Motor neuron (in vitro differentiated cells): ENCODE results near the gene RNU4-1. TPM values are rescaled to one million over a fixed set of nuclear protein-coding genes. Genes with fewer than 3 reads are reported as not detected.

Experiments used
- ATAC-seq, 8 experiments: fragments of 200-7000 bp; cut with Tn5 transposase; replicated peaks in 6 of 8; 2 replicates each; pipeline ENCODE4 v1.8.0; 2021; ENCODE audit warnings: mild to moderate bottlenecking in 8 of 8, moderate library complexity in 8 of 8
- H3K27ac ChIP-seq, 2 donors: fragments of 250-450 bp; sonication (Bioruptor Pico); 2 replicates each; pipeline ENCODE4 v1.9.0; 2021; ENCODE audit warnings: antibody characterized with exemption in 2 of 2, mild to moderate bottlenecking in 2 of 2, moderate library complexity in 1 of 2
- H3K4me1 ChIP-seq, 2 donors: fragments of 250-450 bp; sonication (Bioruptor Pico); replicated peaks in 1 of 2; 2 replicates each; pipeline ENCODE4 v1.6.1; 2021; ENCODE audit warnings: antibody characterized with exemption in 2 of 2, mild to moderate bottlenecking in 2 of 2, moderate library complexity in 1 of 2
- H3K4me3 ChIP-seq, 5 donors: fragments of 250-450 bp; sonication (Bioruptor Pico); 2 replicates each; pipeline ENCODE4 v1.9.0; 2021; ENCODE audit warnings: antibody characterized with exemption in 5 of 5, mild to moderate bottlenecking in 5 of 5, moderate library complexity in 4 of 5
- WGBS, 10 experiments: fragments of 450-650 bp; shearing (Covaris generic); methylation state at CpG; one replicate each; pipeline ENCODE4 v1.0.0; 2022; 5-methylcytosine and 5-hydroxymethylcytosine counted together
- in situ Hi-C, 9 experiments: fragments of 400-800 bp; cut with MboI; loops; one replicate each; pipeline ENCODE4 v1.15.0; 2021; ENCODE audit warnings: low sequenced_read_pairs in 9 of 9, low pct_unique_long_range_greater_than_20kb in 2 of 9; ENCODE audit not compliant: unreplicated experiment in 9 of 9
- total RNA-seq, 8 experiments: library from RNA; unstranded; fragments of 300-600 nt; gene quantifications; 2 replicates each; pipeline versions ENCODE4 v1.2.3 to v1.2.4, GENCODE V29; 2022

The RNU4-1 gene
- total RNA-seq, 8 experiments from 2014 or later = 7,837 to 22,494 (median 10,178) TPM

DNA sequence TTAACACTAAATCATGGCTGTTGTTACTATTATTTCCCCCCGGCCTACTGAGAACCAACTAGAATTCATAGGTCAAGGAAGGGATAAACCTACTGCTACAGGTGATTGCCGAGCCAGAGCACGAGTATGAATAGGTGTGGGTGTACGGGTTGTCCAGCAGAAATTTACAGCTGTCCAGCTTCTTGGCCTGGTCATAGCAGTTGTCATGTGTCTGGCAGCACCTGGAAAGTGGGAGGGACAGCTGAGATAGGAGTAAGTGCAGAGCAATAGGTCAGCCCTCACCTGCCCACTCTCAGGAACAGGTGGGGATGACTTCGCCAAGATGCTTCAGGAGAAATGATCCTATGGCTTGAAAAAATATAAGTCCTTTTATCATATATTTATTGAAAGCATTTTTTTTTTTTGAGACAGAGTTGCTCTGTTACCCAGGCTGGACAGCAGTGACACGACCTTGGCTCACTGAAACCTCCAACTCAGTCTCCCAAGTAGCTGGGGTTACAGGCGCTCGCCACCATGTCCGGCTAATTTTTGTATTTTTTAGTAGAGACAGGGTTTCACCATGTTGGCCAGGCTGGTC, 31.9 kb upstream of the RNU4-1 start:
- WGBS, 10 experiments = 0 to 93% (median 59%) methylated on average over 1 to 6 of the region's 9 CpGs; no CpG with 5 or more reads in 3 of the 10 experiments
- H3K27ac ChIP-seq = no peak overlapping the region
- H3K4me3 ChIP-seq = peak overlapping the region in 3 of 5 donors; percentile 38 to 55 (median 42)
- in situ Hi-C loops = loop anchor here in 6 of 9 experiments (10.0 to 25.0 kb wide), 4 partner anchors 110 to 787 kb away; partner anchors contain the start of genes COX6A1 (in 4 of the 6), GATC (in 3 of the 6) and TRIAP1 (in 3 of the 6)
- no peak for ATAC-seq
- peaks cover 2% of the 10 kb centered on the region in 2 donors for H3K4me1 ChIP-seq

DNA sequence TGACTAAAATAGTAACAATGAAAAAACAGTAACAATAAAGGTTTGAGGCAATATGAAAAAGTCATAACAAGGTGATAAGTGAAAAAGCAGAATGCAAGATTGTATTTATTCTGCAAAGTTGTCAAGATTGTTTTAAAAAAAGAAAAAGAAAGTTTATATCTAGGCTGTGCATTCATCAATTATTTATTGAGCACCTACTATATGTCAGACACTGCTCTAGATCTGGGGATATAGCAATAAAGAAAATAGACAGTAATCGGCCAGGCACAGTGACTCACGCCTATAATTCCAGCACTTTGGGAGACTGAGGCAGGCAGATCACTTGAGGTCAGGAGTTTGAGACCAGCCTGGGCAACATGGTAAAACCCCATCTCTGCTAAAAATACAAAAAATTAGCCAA, 30.7 kb upstream of the RNU4-1 start:
- no peak overlapping the region for H3K27ac ChIP-seq
- WGBS, 10 experiments = 43 to 100% (median 74%) methylated on average over 1 to 2 of the region's 2 CpGs; no CpG with 5 or more reads in 2 of the 10 experiments
- ATAC-seq = no peak
- in situ Hi-C loops = loop anchor here in 1 of 9 experiments (10.0 kb wide), 1 partner anchor 111 kb away; the partner anchor contains the start of gene COX6A1
- peaks cover 2% of the 10 kb centered on the region in 2 donors for H3K4me1 ChIP-seq
- H3K4me3 ChIP-seq = no peak overlapping the region

DNA sequence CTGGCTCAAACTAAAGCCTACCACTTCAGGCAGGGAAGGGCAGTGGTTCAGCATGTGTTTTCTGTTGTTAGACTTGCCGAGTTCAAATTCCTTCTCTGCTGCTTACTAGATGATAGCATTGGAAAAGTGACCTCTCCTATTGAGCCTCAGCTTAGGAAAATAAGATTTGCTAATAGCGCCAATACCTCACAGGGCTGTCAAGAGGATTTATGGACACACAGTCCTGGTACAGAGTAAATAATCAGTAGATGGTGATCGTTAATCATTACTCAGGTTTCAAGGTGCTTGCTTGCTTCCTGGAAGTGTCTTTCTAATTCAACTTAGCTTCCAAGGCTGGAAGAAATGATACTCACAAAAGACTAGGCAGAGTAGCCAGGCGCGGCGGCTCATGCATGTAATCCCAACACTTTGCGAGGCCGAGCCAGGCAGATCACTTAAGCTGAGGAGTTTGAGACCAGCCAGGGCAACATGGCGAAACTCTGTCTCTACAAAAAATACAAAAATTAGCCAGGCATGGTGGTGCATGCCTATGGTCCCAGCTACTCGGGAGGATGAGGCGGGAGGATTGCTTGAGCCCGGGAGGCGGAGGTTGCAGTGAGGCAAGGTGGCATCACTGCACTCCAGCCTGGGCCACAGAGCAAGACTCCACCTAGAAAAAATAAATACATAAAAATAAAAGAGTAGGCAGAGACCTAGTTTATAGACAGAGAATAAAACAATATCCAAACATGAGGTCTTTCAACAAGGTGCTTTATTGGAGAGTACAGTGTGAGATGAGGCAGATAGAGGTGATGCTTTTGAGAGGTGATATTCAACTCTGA, 28.6 kb upstream of the RNU4-1 start:
- H3K4me3 ChIP-seq = no peak overlapping the region
- ATAC-seq = peak in 2 of 8 experiments; percentile 4 to 6
- H3K27ac ChIP-seq = no peak overlapping the region
- 19 to 89% (median 64%) methylated on average over 1 to 12 of the region's 13 CpGs; no CpG with 5 or more reads in 1 of the 10 experiments for WGBS, 10 experiments
- in situ Hi-C loops = loop anchor here in 1 of 9 experiments (10.0 kb wide), 1 partner anchor 113 kb away; the partner anchor contains the start of gene COX6A1
- peaks cover 5 to 8% of the 10 kb centered on the region in 2 donors for H3K4me1 ChIP-seq

DNA sequence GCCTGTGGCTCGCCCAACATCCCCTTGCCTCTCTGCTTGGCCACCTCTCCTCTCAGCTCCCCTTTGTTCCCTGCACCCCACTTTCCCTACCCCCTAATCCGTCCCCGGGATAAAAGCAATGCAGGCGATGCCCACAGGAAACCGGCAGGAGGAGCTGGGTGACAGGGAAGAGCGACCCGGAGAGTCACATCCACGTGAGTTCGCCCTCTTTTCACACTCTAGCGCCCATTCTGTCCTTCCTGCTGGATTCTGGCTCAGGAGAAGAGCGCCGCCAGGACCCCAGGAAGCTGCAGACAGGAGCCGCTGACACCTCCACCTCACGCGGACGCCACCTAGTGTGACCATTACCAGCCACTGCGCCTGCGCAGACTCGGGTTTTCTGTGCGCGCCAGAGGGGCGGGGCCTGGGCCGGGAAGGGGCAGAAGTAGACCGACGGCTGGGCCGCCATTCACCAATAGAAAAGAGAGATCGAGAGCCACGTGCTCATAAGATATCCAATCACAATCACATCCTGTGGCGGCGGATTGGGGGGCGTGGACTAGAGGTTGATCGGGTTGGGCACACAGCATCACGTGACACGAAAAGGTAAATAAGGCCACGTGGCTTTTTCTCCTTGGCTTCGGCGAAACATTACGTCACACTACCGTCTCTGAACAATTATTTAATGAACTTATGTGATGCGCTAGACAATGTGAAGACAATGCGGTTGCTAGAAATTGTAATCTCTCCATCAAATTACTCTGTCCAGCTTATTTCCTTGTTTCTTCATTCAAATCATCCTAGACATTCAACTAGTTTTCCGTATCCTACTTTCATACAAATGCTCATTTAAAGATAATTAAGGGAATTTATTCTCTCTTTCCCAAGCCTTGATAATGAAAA, 24.4 kb upstream of the RNU4-1 start:
- Histone ChIP-seq H3K4me3 (peak overlapping the region; percentile 32 to 47 (median 40)), H3K4me1 (peaks cover 8 to 9% of the 10 kb centered on the region in 2 donors), H3K27ac (peak overlapping the region; percentile 85 to 93)
- in situ Hi-C loops = no loop called here
- peak; percentile 94 to 100 (median 96) for ATAC-seq
- WGBS, 10 experiments = 0 to 13% (median 3%) methylated on average over 1 to 34 of the region's 42 CpGs

DNA sequence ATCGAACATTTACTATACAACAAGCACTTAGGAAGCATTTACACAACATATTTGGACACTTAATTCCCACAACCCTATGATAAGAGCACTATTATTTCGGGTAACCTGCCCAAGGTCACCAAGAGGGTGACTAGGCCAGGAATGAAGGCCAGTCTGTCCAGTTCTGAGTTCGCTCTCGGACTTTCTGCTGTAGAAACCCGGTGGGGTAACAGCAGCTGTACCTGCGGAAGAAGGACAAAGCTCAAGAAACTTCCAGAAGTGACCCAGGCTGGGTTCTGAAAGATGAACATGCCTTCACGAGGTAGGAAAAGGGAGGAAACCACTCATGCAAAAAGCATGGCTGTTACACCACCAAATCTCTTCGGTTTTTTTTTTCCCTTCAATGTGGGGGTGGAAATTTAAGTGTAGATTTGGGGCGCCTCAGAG, 23.8 kb upstream of the RNU4-1 start:
- peaks cover 8 to 9% of the 10 kb centered on the region in 2 donors for H3K4me1 ChIP-seq
- in situ Hi-C loops = no loop called here
- H3K27ac ChIP-seq = peak overlapping the region; percentile 85 to 93
- peak overlapping the region; percentile 32 to 47 (median 40) for H3K4me3 ChIP-seq
- peak in 2 of 8 experiments; percentile 5 to 7 for ATAC-seq
- 48 to 87% (median 62%) methylated on average over 1 to 9 of the region's 9 CpGs; no CpG with 5 or more reads in 1 of the 10 experiments for WGBS, 10 experiments

DNA sequence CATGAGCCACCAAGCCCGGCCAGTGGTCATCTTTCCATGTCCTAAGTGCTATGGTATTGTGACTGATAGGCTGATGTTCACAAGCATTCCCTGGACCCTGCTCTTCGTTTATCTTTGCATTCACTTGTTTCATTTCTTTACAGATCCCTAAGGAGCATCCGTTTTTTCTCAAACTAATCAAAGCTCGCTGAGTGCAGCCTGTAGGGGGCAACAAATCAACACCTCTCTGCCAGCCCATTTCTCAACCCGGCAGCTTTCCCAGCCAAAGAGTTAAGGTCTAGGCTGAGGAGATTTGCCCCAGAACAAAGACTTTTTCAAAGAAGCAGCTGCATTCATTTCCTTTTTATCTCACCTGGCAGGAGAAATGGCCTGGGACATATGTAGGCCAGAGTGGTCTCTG, 21.2 kb upstream of the RNU4-1 start:
- no peak overlapping the region for H3K4me3 ChIP-seq
- ATAC-seq = no peak
- in situ Hi-C loops = no loop called here
- H3K4me1 ChIP-seq = peaks cover 6 to 7% of the 10 kb centered on the region in 2 donors
- H3K27ac ChIP-seq = no peak overlapping the region
- 0 to 61% (median 46%) methylated on average over 1 to 5 of the region's 5 CpGs; no CpG with 5 or more reads in 3 of the 10 experiments for WGBS, 10 experiments

DNA sequence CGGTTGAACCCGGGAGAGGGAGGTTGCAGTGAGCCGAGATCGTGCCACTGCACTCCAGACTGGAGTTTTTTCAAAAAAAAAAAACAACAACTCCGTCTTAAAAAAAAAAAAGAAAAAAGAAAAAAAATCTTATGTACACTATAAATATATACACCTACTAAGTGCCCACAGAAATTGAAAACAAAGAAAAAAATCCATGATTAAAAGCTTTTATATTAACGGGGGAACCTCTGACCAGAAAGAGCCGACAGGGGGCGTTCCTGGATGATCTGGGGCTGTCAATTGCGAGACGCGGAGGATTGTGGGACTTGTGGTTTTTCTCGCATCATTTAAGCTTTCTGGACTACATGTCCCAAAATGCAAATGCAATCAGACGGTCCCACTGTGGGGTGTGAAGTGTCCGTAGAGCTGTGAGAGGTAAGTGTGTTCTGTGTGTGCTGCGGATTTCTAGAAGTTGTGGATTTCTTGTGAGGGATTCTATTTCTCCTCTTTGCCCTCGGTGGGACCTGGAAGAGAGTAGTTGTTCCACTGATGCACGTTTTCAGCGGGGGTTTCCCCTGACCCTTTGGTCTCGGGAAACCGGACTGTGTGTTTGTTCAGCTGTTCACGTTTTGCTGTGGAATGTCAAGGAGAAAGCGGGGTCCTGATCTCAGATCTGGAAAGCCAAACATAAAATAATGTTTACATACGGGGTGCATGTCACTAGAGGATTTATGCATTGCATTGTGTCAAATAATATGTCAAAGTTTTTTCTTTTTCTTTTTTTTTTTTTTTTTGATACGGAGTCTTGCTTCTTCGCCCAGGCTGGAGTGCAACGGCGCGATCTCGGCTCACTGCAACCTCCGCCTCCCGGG, 9.2 kb upstream of the RNU4-1 start, which contains the start of gene SIRT4:
SIRT4 (plus strand) TSS at position 360 of the 854 bp plus-strand sequence. CDS start 1,241 bp downstream, outside the sequence.
- Histone ChIP-seq H3K4me1 (peaks cover 3 to 4% of the 10 kb centered on the region in 2 donors), H3K27ac (peak within 1 kb of the TSS; percentile 63 to 90), H3K4me3 (peak within 1 kb of the TSS; percentile 57 to 93 (median 85))
- peak; percentile 96 to 99 (median 97) for ATAC-seq
- WGBS, 10 experiments = 1 to 86% (median 17%) methylated on average over 4 to 26 of the region's 31 CpGs
- in situ Hi-C loops = no loop called here

DNA sequence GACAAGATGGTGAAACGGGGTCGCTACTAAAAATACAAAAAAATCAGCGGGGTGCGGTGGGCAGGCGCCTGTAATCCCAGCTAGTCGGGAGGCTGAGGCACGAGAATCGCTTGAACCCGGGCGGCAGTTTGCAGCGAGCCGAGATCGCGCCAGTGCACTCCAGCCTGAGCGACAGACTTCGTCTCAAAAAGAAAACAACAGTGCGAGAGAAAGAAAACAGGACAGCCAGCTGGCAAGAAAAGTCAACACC, 701 bp downstream of the RNU4-1 start:
- WGBS, 10 experiments = 0 to 17% (median 0%) methylated on average over 1 to 10 of the region's 17 CpGs; no CpG with 5 or more reads in 3 of the 10 experiments
- in situ Hi-C loops = no loop called here
- H3K4me3 ChIP-seq = peak overlapping the region; percentile 40 to 44 (median 42)
- H3K4me1 ChIP-seq = peaks cover 7 to 14% of the 10 kb centered on the region in 2 donors
- peak in 6 of 8 experiments; percentile 1 to 9 (median 5) for ATAC-seq
- peak overlapping the region; percentile 100 for H3K27ac ChIP-seq

DNA sequence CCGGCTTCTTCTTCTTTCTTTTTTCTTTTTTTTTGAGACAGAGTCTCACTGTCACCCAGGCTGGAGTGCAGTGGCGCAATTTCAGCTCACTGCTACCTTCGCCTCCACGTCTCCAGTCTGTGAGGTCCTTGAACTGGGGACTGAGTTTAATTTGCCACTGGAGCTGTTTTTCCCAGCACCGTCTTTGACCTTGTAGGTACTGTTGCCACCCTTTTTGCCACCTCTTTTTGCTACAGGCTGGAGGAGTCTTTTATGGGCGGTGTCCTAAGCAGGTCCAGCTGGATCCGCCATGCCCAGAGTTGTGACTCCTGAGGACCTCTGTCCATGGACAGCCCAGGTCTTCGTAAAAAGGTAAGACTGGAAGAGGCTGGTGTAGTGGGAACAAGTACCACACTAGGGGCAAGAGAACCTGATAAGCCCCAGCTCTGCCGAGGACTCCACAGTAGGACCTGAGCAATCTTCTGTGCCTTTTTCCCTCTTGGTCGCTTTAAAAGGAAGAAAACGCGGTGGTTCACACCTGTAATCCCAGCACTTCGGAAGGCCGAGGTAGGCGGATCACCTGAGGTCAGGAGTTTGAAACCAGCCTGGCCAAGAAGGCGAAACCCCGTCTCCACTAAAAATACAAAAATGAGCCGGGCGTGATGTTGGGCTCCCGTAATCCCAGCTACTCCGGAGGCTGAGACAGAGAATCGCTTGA, 2.3 kb downstream of the RNU4-1 start:
- Histone ChIP-seq H3K27ac (peak overlapping the region in 1 of 2 donors; percentile 66), H3K4me3 (peak overlapping the region in 3 of 5 donors; percentile 1 to 44 (median 1)), H3K4me1 (peaks cover 7 to 14% of the 10 kb centered on the region in 2 donors)
- ATAC-seq = peak in 7 of 8 experiments; percentile 0 to 20 (median 4)
- in situ Hi-C loops = no loop called here
- 0 to 29% (median 18%) methylated on average over 2 to 16 of the region's 22 CpGs; no CpG with 5 or more reads in 3 of the 10 experiments for WGBS, 10 experiments

DNA sequence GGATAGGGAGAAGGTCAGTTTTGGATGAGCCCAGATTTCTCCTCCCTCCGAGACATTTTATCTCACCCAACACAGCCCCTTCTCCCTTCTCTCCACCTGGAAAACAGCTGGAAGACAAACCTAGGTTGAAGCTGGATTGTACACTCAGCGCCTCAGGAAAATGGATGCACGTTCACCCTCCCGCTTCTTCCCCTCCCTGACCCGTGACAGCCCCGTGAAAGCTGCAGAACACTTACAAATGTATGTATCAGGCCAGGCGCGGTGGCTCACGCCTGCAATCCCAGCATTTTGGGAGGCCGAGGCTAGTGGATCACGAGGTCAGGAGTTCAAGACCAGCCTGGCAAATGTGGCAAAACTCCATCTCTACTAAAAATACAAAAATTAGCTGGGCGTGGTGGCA, 5.5 kb downstream of the RNU4-1 start:
- H3K4me3 ChIP-seq = no peak overlapping the region
- H3K4me1 ChIP-seq = peaks cover 2 to 8% of the 10 kb centered on the region in 2 donors
- 100% methylated on average over 1 of the region's 12 CpGs; no CpG with 5 or more reads in 9 of the 10 experiments for WGBS, 10 experiments
- H3K27ac ChIP-seq = no peak overlapping the region
- no peak for ATAC-seq
- in situ Hi-C loops = no loop called here

DNA sequence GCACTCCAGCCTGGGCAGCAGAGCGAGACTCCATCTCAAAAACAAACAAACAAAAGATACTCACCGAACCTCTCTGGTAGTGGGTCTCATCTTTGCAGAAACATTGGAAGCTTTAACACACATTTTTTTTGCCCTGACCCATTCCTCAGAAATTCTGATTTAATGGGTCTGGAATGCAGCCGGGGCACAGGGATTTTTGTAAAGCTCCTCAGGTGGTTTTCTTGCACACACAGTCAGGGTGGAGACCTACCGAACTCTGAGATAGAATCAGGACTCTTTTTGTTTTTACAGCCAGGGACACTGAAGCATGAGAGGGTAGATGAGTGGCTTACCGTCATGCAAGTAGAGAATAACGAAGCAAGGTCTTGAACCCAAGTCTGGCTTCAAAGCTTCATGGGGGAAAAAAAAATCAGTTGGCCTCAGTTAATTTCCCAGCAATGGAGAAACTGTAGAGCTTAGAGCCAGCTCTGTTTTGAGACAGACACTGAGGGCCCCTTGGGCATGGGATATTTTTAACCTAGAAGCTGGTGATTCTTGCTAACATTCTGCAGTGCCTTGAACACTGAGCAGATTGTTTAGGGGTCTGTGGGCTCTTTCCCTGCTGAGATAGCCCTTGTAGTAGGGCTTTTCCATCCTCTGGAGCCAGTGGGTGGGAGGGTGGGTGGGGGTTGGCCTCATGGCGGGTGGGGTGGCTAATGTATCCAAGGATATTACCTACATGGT, 6.1 kb downstream of the RNU4-1 start:
- ATAC-seq = no peak
- in situ Hi-C loops = no loop called here
- WGBS, 10 experiments = 39 to 100% (median 63%) methylated on average over 1 to 6 of the region's 7 CpGs; no CpG with 5 or more reads in 2 of the 10 experiments
- H3K27ac ChIP-seq = no peak overlapping the region
- H3K4me1 ChIP-seq = peaks cover 2 to 8% of the 10 kb centered on the region in 2 donors
- H3K4me3 ChIP-seq = no peak overlapping the region
